Stimulated activated CD4-positive, alpha-beta T cell treated with anti-CD3 and anti-CD28 coated beads, Interleukin-1b, Interleukin-23, amount 100 ng/mL, for 48 hours (primary cell): ENCODE results near the gene CARNS1.

ENCODE experiments used
- DNase-seq: peaks from one replicate; pipeline ENCODE4 v3.0.0-alpha.2; 2020

Gene CARNS1

GRCh38 chr11:67376873-67377808 is 38.3 kb upstream of the CARNS1 start:
- DNase-seq, result no peak

GRCh38 chr11:67378544-67378943 is 36.9 kb upstream of the CARNS1 start:
- no peak for DNase-seq

- no peak for DNase-seq
These were observed 36.1 kb upstream of the CARNS1 start for GRCh38 chr11:67379061-67380058.

GRCh38 chr11:67381244-67381972 is 34.1 kb upstream of the CARNS1 start:
- no peak for DNase-seq

GRCh38 chr11:67382276-67383136 is 33.0 kb upstream of the CARNS1 start:
- peak; percentile 84 for DNase-seq

- DNase-seq, result no peak
These were observed 30.6 kb upstream of the CARNS1 start for GRCh38 chr11:67384851-67385366.

- DNase-seq, result no peak
These were observed 28.4 kb upstream of the CARNS1 start for GRCh38 chr11:67387069-67387468.

GRCh38 chr11:67387518-67387917 is 28.0 kb upstream of the CARNS1 start:
- no peak for DNase-seq

GRCh38 chr11:67389477-67389876 is 26.0 kb upstream of the CARNS1 start:
- DNase-seq, result peak; percentile 53

GRCh38 chr11:67390947-67391303 is 24.6 kb upstream of the CARNS1 start:
- no peak for DNase-seq

- peak; percentile 92 for DNase-seq
These were observed 23.9 kb upstream of the CARNS1 start, which contains the start of gene RAD9A for GRCh38 chr11:67391304-67392182. Gene RAD9A, plus strand, starts transcription at chr11:67391986. Its CDS starts 59 bp downstream, at chr11:67392045.

GRCh38 chr11:67392183-67392715 is 23.2 kb upstream of the CARNS1 start:
- no peak for DNase-seq

GRCh38 chr11:67393437-67393836 is 22.0 kb upstream of the CARNS1 start:
- no peak for DNase-seq

GRCh38 chr11:67393990-67394389 is 21.5 kb upstream of the CARNS1 start:
- no peak for DNase-seq

GRCh38 chr11:67395555-67396258 is 19.8 kb upstream of the CARNS1 start:
- no peak for DNase-seq

GRCh38 chr11:67396259-67396581 is 19.3 kb upstream of the CARNS1 start:
- no peak for DNase-seq

- DNase-seq, result no peak
These were observed 18.7 kb upstream of the CARNS1 start for GRCh38 chr11:67396587-67397389.

GRCh38 chr11:67397536-67397935 is 17.9 kb upstream of the CARNS1 start:
- no peak for DNase-seq
